ENCODE results near the gene PER3. TPM values are rescaled to one million over a fixed set of nuclear protein-coding genes. Genes with fewer than 3 reads are reported as not detected.

PER3 gene
- total RNA-seq, 1 experiment from 2014 or later, result 5.8 TPM

GRCh38 chr1:7738044-7738443 is 46.0 kb upstream of the PER3 start:
- Histone ChIP-seq H3K9ac (ENCODE audit: low read length) (no peak overlapping the region), H3K9me2 (ENCODE audit: insufficient read depth) (no peaks in the 10 kb centered on the region), H4K20me1 (ENCODE audit: insufficient read depth) (no peaks in the 10 kb centered on the region), H3K36me3 (ENCODE audit: control insufficient read depth in 1 of 2, insufficient read depth in 2 of 2, low read length in 2 of 2) (peaks cover 0 to 18% of the 10 kb centered on the region in 2 experiments; a peak in 3 of 4 replicates), H3K4me2 (ENCODE audit: low read length) (no peak overlapping the region), H3K4me3 (replicated peaks in 1 of 2; ENCODE audit: low read depth in 1 of 2, low read length in 2 of 2) (no peak overlapping the region), H2AFZ (ENCODE audit: low read depth, low read length, poor library complexity, severe bottlenecking) (no peak overlapping the region), H3K27me3 (ENCODE audit: insufficient read depth, low read length) (no peaks in the 10 kb centered on the region), H3K4me1 (ENCODE audit: control insufficient read depth in 1 of 2, insufficient read depth in 2 of 2, low read length in 2 of 2) (no peaks in the 10 kb centered on the region), H3K9me3 (ENCODE audit: control insufficient read depth in 1 of 2, insufficient read depth in 1 of 2, low read depth in 1 of 2, low read length in 2 of 2) (no peaks in the 10 kb centered on the region), H3K27ac (ENCODE audit: low read depth, low read length) (no peak overlapping the region), H3K79me2 (ENCODE audit: insufficient read depth, low read length) (no peaks in the 10 kb centered on the region)
- intact Hi-C loops (cut with micrococcal nuclease), result no loop called here
- ChIA-PET RAD21 (ENCODE audit: low non-redundant PET in 1 of 2, low total read pairs in 2 of 2, uncharacterized antibody in 2 of 2, unreplicated experiment in 2 of 2) (no interaction called here), POLR2A (no interaction called here), CTCF (no interaction called here)
- no peak for DNase-seq (ENCODE audit: low read depth, low spot score)
- no peak for ATAC-seq
- no peak for TF ChIP-seq RAD21 (IDR thresholded peaks at IDR 0.05; ENCODE audit: low read depth)
- no peak for TF ChIP-seq EZH2 (IDR thresholded peaks at IDR 0.05)
- TF ChIP-seq YY1 (IDR thresholded peaks at IDR 0.05; ENCODE audit: extremely low read depth, insufficient replicate concordance, low read depth, low read length), result no peak
- TF ChIP-seq FOSL1 (IDR thresholded peaks at IDR 0.05; ENCODE audit: low read depth), result no peak
- no TSS peak for BruUV-seq (replicated peaks)

GRCh38 chr1:7743346-7743745 is 40.7 kb upstream of the PER3 start:
- BruUV-seq (replicated peaks), result no TSS peak
- no peaks in the 10 kb centered on the region for H3K4me1 ChIP-seq (ENCODE audit: control insufficient read depth in 1 of 2, insufficient read depth in 2 of 2, low read length in 2 of 2)
- CTCF ChIA-PET, result interaction anchor here (1.6 kb wide), 1 partner anchor 10 kb away, joined by 8 read pairs; no protein-coding TSS in a partner anchor
- no peaks in the 10 kb centered on the region for H3K79me2 ChIP-seq (ENCODE audit: insufficient read depth, low read length)
- no peaks in the 10 kb centered on the region for H4K20me1 ChIP-seq (ENCODE audit: insufficient read depth)
- no peak overlapping the region for H3K9ac ChIP-seq (ENCODE audit: low read length)
- POLR2A ChIA-PET, result no interaction called here
- ATAC-seq (no peak), DNase-seq (ENCODE audit: low read depth, low spot score) (no peak)
- H2AFZ ChIP-seq (ENCODE audit: low read depth, low read length, poor library complexity, severe bottlenecking), result no peak overlapping the region
- H3K27ac ChIP-seq (ENCODE audit: low read depth, low read length), result no peak overlapping the region
- H3K4me2 ChIP-seq (ENCODE audit: low read length), result no peak overlapping the region
- intact Hi-C loops (cut with micrococcal nuclease), result no loop called here
- TF ChIP-seq SP1 (IDR thresholded peaks at IDR 0.05; ENCODE audit: low read depth) (no peak), SIN3A (IDR thresholded peaks at IDR 0.05; ENCODE audit: low read depth) (no peak), ELF1 (IDR thresholded peaks at IDR 0.05; ENCODE audit: borderline replicate concordance, low read depth) (no peak), POLR2A (IDR thresholded peaks at IDR 0.05; ENCODE audit: borderline replicate concordance, extremely low read depth, insufficient read depth, insufficient read length) (no peak), RAD21 (IDR thresholded peaks at IDR 0.05; ENCODE audit: low read depth) (no peak), ZBTB33 (IDR thresholded peaks at IDR 0.05; ENCODE audit: extremely low read depth, insufficient replicate concordance, low read length) (no peak), EGR1 (IDR thresholded peaks at IDR 0.05; ENCODE audit: low read depth) (no peak), JUND (IDR thresholded peaks at IDR 0.05) (no peak), ZFX (IDR thresholded peaks at IDR 0.05) (no peak)
- H3K27me3 ChIP-seq (ENCODE audit: insufficient read depth, low read length), result no peaks in the 10 kb centered on the region
- peaks cover 14 to 15% of the 10 kb centered on the region in 2 experiments; a peak in 3 of 4 replicates for H3K36me3 ChIP-seq (ENCODE audit: control insufficient read depth in 1 of 2, insufficient read depth in 2 of 2, low read length in 2 of 2)
- H3K9me3 ChIP-seq (ENCODE audit: control insufficient read depth in 1 of 2, insufficient read depth in 1 of 2, low read depth in 1 of 2, low read length in 2 of 2), result no peaks in the 10 kb centered on the region
- no peak overlapping the region for H3K4me3 ChIP-seq (replicated peaks in 1 of 2; ENCODE audit: low read depth in 1 of 2, low read length in 2 of 2)
- H3K9me2 ChIP-seq (ENCODE audit: insufficient read depth), result no peaks in the 10 kb centered on the region
- RAD21 ChIA-PET (ENCODE audit: low non-redundant PET in 1 of 2, low total read pairs in 2 of 2, uncharacterized antibody in 2 of 2, unreplicated experiment in 2 of 2), result no interaction called here

Data from HCT116 (cell line).